ENCODE data around the gene CDH23. TPM values are rescaled to one million over a fixed set of nuclear protein-coding genes. Genes with fewer than 3 reads are reported as not detected.

CDH23 gene
- total and polyA plus RNA-seq, 10 donors = 2.0 to 19.9 (median 11.0) TPM

GRCh38 chr10:71483135-71483534 is 86.4 kb downstream of the CDH23 start:
- no peak for TF ChIP-seq POLR2A (IDR thresholded peaks at IDR 0.05)
- no peak for TF ChIP-seq POLR2AphosphoS5 (IDR thresholded peaks at IDR 0.05)
- no peak for TF ChIP-seq CTCF (IDR thresholded peaks at IDR 0.05 in 8 of 11, conservative IDR thresholded peaks at IDR 0.05 in 3 of 11)
- intact Hi-C loops (cut with DNase I; ENCODE audit: low total_unique reads) = no loop called here
- Histone ChIP-seq H3K27ac (no peak overlapping the region), H3K36me3 (no peaks in the 10 kb centered on the region), H3K4me3 (no peak overlapping the region), H3K4me1 (peaks cover 0 to 10% (median 4%) of the 10 kb centered on the region in 6 donors), H3K9me3 (peaks cover 0 to 3% (median under 1%) of the 10 kb centered on the region in 8 donors), H3K27me3 (replicated peaks in 1 of 7) (no peaks in the 10 kb centered on the region)
- WGBS, 5 donors = 84 to 93% (median 93%) methylated on average over 4 of the region's 4 CpGs
- peak; percentile 45 for DNase-seq

DNA sequence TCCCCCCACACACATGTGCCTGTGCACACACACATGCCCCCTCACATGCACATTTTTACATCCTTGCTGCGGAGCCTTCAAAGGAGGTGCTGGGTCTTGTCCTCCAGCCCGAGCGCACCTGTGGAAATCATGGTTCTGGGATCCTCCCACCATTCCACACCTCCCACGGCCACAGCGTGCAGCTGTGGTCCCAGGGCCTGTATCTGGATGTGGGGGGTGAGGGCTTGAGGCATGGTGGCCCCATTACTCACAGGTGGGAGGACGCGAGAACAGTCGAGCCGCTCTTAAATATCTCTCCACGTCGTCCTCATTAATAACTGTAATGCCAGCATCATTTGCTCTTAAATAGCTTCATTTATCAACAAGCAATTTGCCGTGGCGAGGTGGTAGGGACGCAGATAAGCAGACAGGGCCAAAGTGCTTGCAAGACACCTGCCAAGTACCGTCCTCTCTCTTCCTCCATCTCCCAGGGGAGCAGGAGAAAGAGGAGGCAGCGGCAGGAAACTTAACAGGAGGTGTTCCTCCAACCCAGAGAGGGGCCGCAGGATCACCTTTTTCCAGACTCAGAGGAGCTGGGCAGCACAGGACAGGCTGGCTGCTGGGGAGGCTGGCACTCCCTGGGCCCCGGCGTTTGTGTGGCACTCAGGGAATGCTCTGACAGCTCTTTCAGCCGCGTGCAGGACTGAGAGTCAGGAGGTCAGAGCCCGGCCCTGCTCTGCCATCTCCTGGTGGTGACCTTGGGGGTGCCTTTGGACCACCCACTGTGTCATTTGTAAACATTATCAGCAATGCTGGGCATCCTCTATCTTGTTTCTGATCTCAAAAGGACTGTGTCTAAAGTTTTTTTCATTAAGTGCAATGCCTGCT is 87.4 kb downstream of the CDH23 start:
- H3K4me1 ChIP-seq = peaks cover 0 to 2% (median 0%) of the 10 kb centered on the region in 6 donors
- no peaks in the 10 kb centered on the region for H3K27me3 ChIP-seq (replicated peaks in 1 of 7)
- H3K36me3 ChIP-seq = no peaks in the 10 kb centered on the region
- intact Hi-C loops (cut with DNase I; ENCODE audit: low total_unique reads) = no loop called here
- no peak for TF ChIP-seq POLR2A (IDR thresholded peaks at IDR 0.05)
- TF ChIP-seq POLR2AphosphoS5 (IDR thresholded peaks at IDR 0.05) = no peak
- no peak for TF ChIP-seq CTCF (IDR thresholded peaks at IDR 0.05 in 8 of 11, conservative IDR thresholded peaks at IDR 0.05 in 3 of 11)
- 75 to 80% (median 77%) methylated on average over 18 to 22 of the region's 22 CpGs for whole genome bisulfite sequencing, 5 donors
- peak; percentile 64 for DNase-seq
- no peak overlapping the region for H3K27ac ChIP-seq
- H3K4me3 ChIP-seq = no peak overlapping the region
- H3K9me3 ChIP-seq = peaks cover 0 to 13% (median 10%) of the 10 kb centered on the region in 8 donors

GRCh38 chr10:71486484-71487114 is 89.9 kb downstream of the CDH23 start:
- H3K9me3 ChIP-seq = peaks cover 0 to 23% (median 15%) of the 10 kb centered on the region in 8 donors
- DNase-seq = peak; percentile 80
- 64 to 72% (median 66%) methylated on average over 6 of the region's 6 CpGs for WGBS, 5 donors

More at GRCh38 chr10:71486484-71487114, 89.9 kb downstream of the CDH23 start:
- Histone ChIP-seq H3K4me1 (no peaks in the 10 kb centered on the region), H3K27ac (no peak overlapping the region), H3K4me3 (no peak overlapping the region), H3K36me3 (no peaks in the 10 kb centered on the region), H3K27me3 (replicated peaks in 1 of 7) (no peaks in the 10 kb centered on the region)
- intact Hi-C loops (cut with DNase I; ENCODE audit: low total_unique reads) = no loop called here
- TF ChIP-seq CTCF (IDR thresholded peaks at IDR 0.05 in 8 of 11, conservative IDR thresholded peaks at IDR 0.05 in 3 of 11) (peak in 8 of 11 experiments; percentile 9 to 58 (median 42)), POLR2A (IDR thresholded peaks at IDR 0.05) (no peak)
